Adrenal gland (tissue), 12 donors: ENCODE measurements around the gene MMD. TPM values are rescaled to one million over a fixed set of nuclear protein-coding genes. Genes with fewer than 3 reads are reported as not detected.

Source experiments
- DNase-seq, 7 donors: peaks; one replicate each; pipeline ENCODE4 v3.0.0-alpha.2; 2019 to 2020
- H3K27ac ChIP-seq, 5 donors: fragments of 200-600 bp; sonication (generic) in 4 of 5; 1 replicate in 3 of 5; 2 replicates in 2 of 5; pipeline versions ENCODE4 v1.5.1 to v1.8.0; 2016 to 2020; ENCODE audit warnings: mild to moderate bottlenecking in 1 of 5
- H3K27me3 ChIP-seq: fragments of 200-600 bp; 2 replicates; pipeline ENCODE4 v1.8.0; 2021
- H3K36me3 ChIP-seq, 2 donors: fragments of 200-600 bp; replicated peaks in 1 of 2; 1 replicate in 1 of 2; 2 replicates in 1 of 2; pipeline versions ENCODE4 v1.5.1 to v1.8.0; 2018 to 2022
- H3K4me1 ChIP-seq, 2 donors: fragments of 200-600 bp; replicated peaks in 1 of 2; 1 replicate in 1 of 2; 2 replicates in 1 of 2; pipeline versions ENCODE4 v1.5.1 to v1.8.0; 2018 to 2021
- H3K4me3 ChIP-seq, 4 donors: fragments of 200-600 bp; sonication (generic) in 3 of 4; one replicate each; pipeline ENCODE4 v1.5.1; 2016 to 2018
- H3K9me3 ChIP-seq, 3 donors: fragments of 200-600 bp; sonication (generic) in 1 of 3; replicated peaks in 1 of 3; 1 replicate in 2 of 3; 2 replicates in 1 of 3; pipeline versions ENCODE4 v1.5.1 to v1.8.0; 2016 to 2021
- CTCF ChIP-seq, 6 experiments: fragments of 450-650 bp in 4 of 6; fragments of 200-600 bp in 2 of 6; sonication (generic) in 1 of 6; IDR thresholded peaks; 1 replicate in 5 of 6; 2 replicates in 1 of 6; pipeline versions ENCODE4 v1.5.1 to v1.8.0; 2016 to 2021; ENCODE audit warnings: antibody characterized with exemption in 6 of 6, mild to moderate bottlenecking in 2 of 6, moderate library complexity in 1 of 6
- POLR2A ChIP-seq, 2 donors: fragments of 450-650 bp; IDR thresholded peaks; one replicate each; pipeline ENCODE4 v1.6.1; 2017; ENCODE audit warnings: antibody characterized with exemption in 2 of 2, mild to moderate bottlenecking in 2 of 2, moderate library complexity in 1 of 2
- WGBS, 4 donors: extraction: QIAGEN DNeasy Blood & Tissue Kit in 2 of 4; methylation state at CpG; one replicate each; pipeline versions ENCODE4 v1.1.5 to v1.1.7; 2013 to 2017; 5-methylcytosine and 5-hydroxymethylcytosine counted together
- intact Hi-C, 2 donors: fragments of 100-400 bp; cut with DNase I; formaldehyde crosslinking; loops; one replicate each; pipeline versions ENCODE4 v1.14.1 to v1.15.0; 2022 to 2023
- polyA plus RNA-seq, 3 donors: library from polyadenylated mRNA; stranded (reverse); fragments of 200-250 nt in 2 of 3; fragments of 350-450 nt in 1 of 3; fragmentation: Illumina TruSeq in 1 of 3; extraction: RNeasy Lipid Tissue Mini Kit (QIAGEN cat#74804) in 1 of 3; gene quantifications; one replicate each; pipeline ENCODE4 v1.2.3, GENCODE V29; 2013 to 2014
- total RNA-seq, 9 donors: library from RNA; depleted of rRNA in 4 of 9; stranded (reverse); fragments of >200 nt in 4 of 9; fragments of 120-200 nt in 1 of 9; fragmentation: NEBNext Ultra II Directional in 1 of 9; extraction: Animal tissue kit (Norgen Biotek cat#: 25700) in 1 of 9; gene quantifications; one replicate each; pipeline versions ENCODE4 v1.1.0 to v1.2.4, GENCODE V29; 2013 to 2023
- donor health status: healthy with polysubstance abuse.
- donor health status: Bipolar disorder and iron deficiency.
- donor health status: DM: yes; HTN: yes; CAD: no.
- donor health status: DM: no; HTN: no; CAD: no.
- donor health status: DM: no; HTN: no; CAD: no.
- donor health status: DM: yes; HTN: yes; CAD: no.

The MMD gene
- total and polyA plus RNA-seq, 12 donors = 6.2 to 27.6 (median 14.6) TPM

GRCh38 chr17:55381017-55381770 is 40.4 kb downstream of the MMD start:
- no peak for DNase-seq
- Histone ChIP-seq H3K9me3 (no peaks in the 10 kb centered on the region), H3K4me1 (peaks cover 10 to 14% of the 10 kb centered on the region in 2 donors), H3K27me3 (no peaks in the 10 kb centered on the region), H3K36me3 (no peaks in the 10 kb centered on the region), H3K27ac (no peak overlapping the region), H3K4me3 (no peak overlapping the region)
- no peak for TF ChIP-seq CTCF (IDR thresholded peaks at IDR 0.05)
- TF ChIP-seq POLR2A (IDR thresholded peaks at IDR 0.05) = no peak
- intact Hi-C loops = no loop called here
- WGBS, 4 donors = 90 to 97% (median 93%) methylated on average over 8 of the region's 8 CpGs

- Histone ChIP-seq H3K4me1 (no peaks in the 10 kb centered on the region), H3K27ac (no peak overlapping the region), H3K27me3 (no peaks in the 10 kb centered on the region), H3K36me3 (no peaks in the 10 kb centered on the region), H3K9me3 (no peaks in the 10 kb centered on the region), H3K4me3 (no peak overlapping the region)
- TF ChIP-seq CTCF (IDR thresholded peaks at IDR 0.05) (no peak), POLR2A (IDR thresholded peaks at IDR 0.05) (no peak)
- DNase-seq = no peak
- 79 to 90% (median 88%) methylated on average over 6 of the region's 6 CpGs for WGBS, 4 donors
- intact Hi-C loops = no loop called here
Measured at GRCh38 chr17:55377671-55378275, 43.9 kb downstream of the MMD start.

GRCh38 chr17:55368706-55369105 is 52.9 kb downstream of the MMD start:
- no peaks in the 10 kb centered on the region for H3K27me3 ChIP-seq
- intact Hi-C loops = no loop called here
- no peaks in the 10 kb centered on the region for H3K36me3 ChIP-seq
- no peak overlapping the region for H3K27ac ChIP-seq
- H3K4me1 ChIP-seq = no peaks in the 10 kb centered on the region
- TF ChIP-seq CTCF (IDR thresholded peaks at IDR 0.05) (no peak), POLR2A (IDR thresholded peaks at IDR 0.05) (no peak)
- WGBS, 4 donors = 41 to 59% (median 55%) methylated on average over 3 of the region's 3 CpGs
- H3K4me3 ChIP-seq = no peak overlapping the region
- DNase-seq = no peak
- no peaks in the 10 kb centered on the region for H3K9me3 ChIP-seq

- no peak for DNase-seq
- Histone ChIP-seq H3K9me3 (peaks cover 0 to 4% (median 0%) of the 10 kb centered on the region in 3 donors), H3K4me3 (no peak overlapping the region), H3K27ac (no peak overlapping the region), H3K36me3 (no peaks in the 10 kb centered on the region), H3K27me3 (no peaks in the 10 kb centered on the region), H3K4me1 (no peaks in the 10 kb centered on the region)
- intact Hi-C loops = no loop called here
- TF ChIP-seq POLR2A (IDR thresholded peaks at IDR 0.05) = no peak
- 68 to 78% (median 74%) methylated on average over 1 of the region's 1 CpG for WGBS, 4 donors
Measured at GRCh38 chr17:55366020-55366481, 55.6 kb downstream of the MMD start.
